ENCODE measurements around the gene CSMD2.

Gene CSMD2

DNA sequence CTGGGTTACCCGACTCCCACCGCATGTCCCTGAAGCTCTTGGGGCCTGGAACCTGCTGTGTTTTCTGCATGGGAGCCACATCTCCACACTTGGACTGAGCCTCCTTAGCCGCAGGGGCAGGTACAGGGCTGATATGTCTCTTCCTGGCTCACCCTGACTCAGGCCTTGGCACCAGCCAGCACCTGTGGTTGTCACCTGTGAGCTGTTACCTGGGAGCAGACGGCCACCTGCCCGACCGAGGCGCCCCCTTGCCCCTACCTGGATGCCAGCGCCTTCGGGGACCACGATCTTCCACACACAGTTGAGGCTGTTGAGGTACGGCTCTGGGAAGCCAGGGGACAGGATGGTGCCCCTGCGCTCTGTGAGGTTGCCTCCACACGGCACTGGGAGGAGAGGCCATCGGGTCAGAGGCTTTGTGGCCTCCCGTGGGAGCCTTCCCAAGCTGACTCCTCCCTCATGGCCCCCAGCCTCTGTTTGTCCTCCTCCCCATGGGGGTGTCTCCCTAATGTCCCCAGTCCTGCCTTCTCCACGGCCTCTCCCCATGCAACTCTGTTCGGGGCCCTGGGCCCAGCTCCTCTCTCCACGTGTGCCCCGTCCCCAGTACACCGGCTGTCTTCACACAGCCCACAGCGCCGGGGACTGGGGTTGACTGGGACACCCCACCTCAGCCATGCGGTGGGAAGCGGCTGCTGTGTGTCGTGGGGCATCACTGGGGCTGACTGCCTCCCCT, 540.6 kb downstream of the CSMD2 start:
- H3K4me3 ChIP-seq (ENCODE audit: low read depth, low read length) = no peak overlapping the region
- TF ChIP-seq, protein P1, sequence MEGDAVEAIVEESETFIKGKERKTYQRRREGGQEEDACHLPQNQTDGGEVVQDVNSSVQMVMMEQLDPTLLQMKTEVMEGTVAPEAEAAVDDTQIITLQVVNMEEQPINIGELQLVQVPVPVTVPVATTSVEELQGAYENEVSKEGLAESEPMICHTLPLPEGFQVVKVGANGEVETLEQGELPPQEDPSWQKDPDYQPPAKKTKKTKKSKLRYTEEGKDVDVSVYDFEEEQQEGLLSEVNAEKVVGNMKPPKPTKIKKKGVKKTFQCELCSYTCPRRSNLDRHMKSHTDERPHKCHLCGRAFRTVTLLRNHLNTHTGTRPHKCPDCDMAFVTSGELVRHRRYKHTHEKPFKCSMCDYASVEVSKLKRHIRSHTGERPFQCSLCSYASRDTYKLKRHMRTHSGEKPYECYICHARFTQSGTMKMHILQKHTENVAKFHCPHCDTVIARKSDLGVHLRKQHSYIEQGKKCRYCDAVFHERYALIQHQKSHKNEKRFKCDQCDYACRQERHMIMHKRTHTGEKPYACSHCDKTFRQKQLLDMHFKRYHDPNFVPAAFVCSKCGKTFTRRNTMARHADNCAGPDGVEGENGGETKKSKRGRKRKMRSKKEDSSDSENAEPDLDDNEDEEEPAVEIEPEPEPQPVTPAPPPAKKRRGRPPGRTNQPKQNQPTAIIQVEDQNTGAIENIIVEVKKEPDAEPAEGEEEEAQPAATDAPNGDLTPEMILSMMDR (IDR thresholded peaks at IDR 0.05; ENCODE audit: low read depth, low read length) = no peak

DNA sequence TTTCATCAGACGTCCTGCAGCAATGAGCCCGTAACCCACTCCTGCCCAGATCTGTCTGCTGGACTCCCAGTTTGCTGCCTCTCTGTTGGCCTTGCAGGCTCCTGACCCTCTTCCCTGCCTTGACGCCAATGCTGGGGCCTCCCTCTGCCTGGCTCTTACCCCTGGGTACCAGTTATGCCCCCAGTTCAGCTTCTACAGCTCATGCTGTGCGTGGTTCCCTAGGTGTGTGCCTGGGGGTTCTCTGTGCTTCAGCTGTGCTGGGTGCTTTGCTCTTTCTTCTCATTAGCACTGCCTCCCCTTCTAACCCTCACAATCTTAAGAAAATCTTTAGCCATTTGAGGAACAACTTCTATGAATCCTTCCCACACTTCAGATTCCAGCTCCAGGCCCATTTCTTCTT, 541.2 kb downstream of the CSMD2 start:
- no peak overlapping the region for H3K4me3 ChIP-seq (ENCODE audit: low read depth, low read length)
- TF ChIP-seq, protein P1 (IDR thresholded peaks at IDR 0.05; ENCODE audit: low read depth, low read length) = no peak

GRCh38 chr1:33622757-33623156, 542.3 kb downstream of the CSMD2 start:
- no peak overlapping the region for H3K4me3 ChIP-seq (ENCODE audit: low read depth, low read length)
- TF ChIP-seq, protein P1 (IDR thresholded peaks at IDR 0.05; ENCODE audit: low read depth, low read length) = no peak

- no peak overlapping the region for H3K4me3 ChIP-seq (ENCODE audit: low read depth, low read length)
- TF ChIP-seq, protein P1 (IDR thresholded peaks at IDR 0.05; ENCODE audit: low read depth, low read length) = no peak
These were observed 546.4 kb downstream of the CSMD2 start for GRCh38 chr1:33618636-33619035.

DNA sequence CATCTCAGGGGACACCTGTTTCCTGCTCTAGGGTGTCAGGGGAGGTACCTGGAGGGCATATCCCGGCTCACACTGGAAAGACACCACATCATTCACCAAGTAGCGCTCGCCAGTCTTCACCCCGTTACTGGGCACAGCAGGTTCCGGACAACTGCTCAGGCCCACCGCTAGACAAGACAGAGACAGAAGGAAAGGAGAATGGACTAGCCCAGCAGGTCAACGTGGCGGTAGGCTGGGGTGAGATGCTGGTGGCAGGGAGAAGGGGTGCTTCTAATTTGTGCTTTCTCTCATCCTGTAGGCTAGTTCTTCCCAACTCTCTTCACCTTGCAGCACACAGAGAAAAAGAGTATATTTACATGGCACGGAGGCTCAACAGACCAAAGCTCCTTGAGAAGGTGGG, 547.6 kb downstream of the CSMD2 start:
- TF ChIP-seq, protein P1 (IDR thresholded peaks at IDR 0.05; ENCODE audit: low read depth, low read length) = no peak
- H3K4me3 ChIP-seq (ENCODE audit: low read depth, low read length) = no peak overlapping the region

DNA sequence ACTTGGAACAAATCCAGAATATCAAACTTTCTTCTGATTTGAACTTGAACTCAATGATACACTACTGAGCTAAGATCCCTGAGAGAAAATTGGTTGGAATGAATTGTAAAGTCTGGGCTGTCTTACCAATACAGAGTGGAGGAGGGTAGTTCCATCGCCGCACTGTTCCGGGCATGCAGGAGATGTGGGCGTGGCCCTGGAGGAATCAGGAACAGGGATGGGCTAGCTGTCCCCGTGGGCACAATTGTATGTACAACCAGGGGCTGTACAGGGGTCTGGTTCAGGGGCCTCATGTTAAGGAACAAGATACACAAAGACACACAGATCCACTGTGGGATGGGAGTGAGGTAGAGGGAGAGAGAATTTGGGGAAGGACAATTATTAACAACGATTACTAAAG, 548.2 kb downstream of the CSMD2 start:
- H3K4me3 ChIP-seq (ENCODE audit: low read depth, low read length) = no peak overlapping the region
- TF ChIP-seq, protein P1 (IDR thresholded peaks at IDR 0.05; ENCODE audit: low read depth, low read length) = no peak

DNA sequence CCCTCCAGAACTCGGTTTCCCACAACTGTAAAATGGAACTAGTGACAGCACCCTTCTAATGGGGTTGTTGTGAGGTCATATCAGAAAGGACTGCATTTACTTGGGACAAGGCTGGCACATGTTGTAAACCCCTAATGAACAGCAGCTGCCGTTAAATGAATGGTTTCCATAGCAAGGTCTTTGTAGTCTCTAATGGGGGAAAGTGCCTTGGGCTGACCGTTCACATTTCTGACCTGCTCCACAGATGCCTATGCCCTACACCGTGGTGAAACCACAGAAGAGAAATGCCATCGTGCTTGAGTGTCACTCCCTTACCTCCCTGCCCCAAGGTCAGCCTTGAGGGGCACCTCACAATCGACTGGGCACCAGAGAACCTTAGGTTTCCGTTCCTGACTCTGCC, 549.5 kb downstream of the CSMD2 start:
- H3K4me3 ChIP-seq (ENCODE audit: low read depth, low read length) = no peak overlapping the region
- TF ChIP-seq, protein P1 (IDR thresholded peaks at IDR 0.05; ENCODE audit: low read depth, low read length) = no peak

Data from WI38 (cell line).